IMR-90 (cell line): ENCODE data around the gene KCNMA1. TPM values are rescaled to one million over a fixed set of nuclear protein-coding genes. Genes with fewer than 3 reads are reported as not detected.

Source experiments
- ATAC-seq: fragments of 200-7000 bp; cut with Tn5 transposase; 2 replicates; pipeline ENCODE4 v1.9.1; 2020; ENCODE audit warnings: low read depth, mild to moderate bottlenecking, moderate library complexity
- BruUV-seq: library from RNA; stranded (reverse); fragments of 400-500 nt; replicated peaks from 2 replicates; lab custom pipeline; 2021; lab: Mats Ljungman, UMichigan
- CTCF ChIA-PET: fragments of 300-600 bp; formaldehyde crosslinking; extraction: SDS; loops from one replicate; lab custom pipeline; 2021; ENCODE audit warnings: antibody characterized with exemption; lab: Yijun Ruan, JAX
- POLR2A ChIA-PET: fragments of 300-600 bp; sonication (Branson Sonifier 250); formaldehyde crosslinking; loops from one replicate; lab custom pipeline; 2022; ENCODE audit warnings: antibody characterized with exemption; ENCODE audit not compliant: unreplicated experiment; lab: Charles Lee
- DNase-seq: peaks from one replicate; pipeline ENCODE4 v3.0.0; 2013
- H2AFZ ChIP-seq: replicated peaks from 2 replicates; pipeline ENCODE3; 2013; ENCODE audit warnings: low read length, mild to moderate bottlenecking; ENCODE audit not compliant: poor library complexity
- H2AK5ac ChIP-seq: 2 replicates; pipeline ENCODE4 v1.6.1; 2013; ENCODE audit warnings: low read depth, low read length, inconsistent platforms
- H2AK9ac ChIP-seq: replicated peaks from 2 replicates; pipeline ENCODE3; 2013; ENCODE audit warnings: mild to moderate bottlenecking, low read depth, low read length, moderate library complexity; ENCODE audit not compliant: poor library complexity
- H2BK120ac ChIP-seq: 2 replicates; pipeline ENCODE4 v1.6.1; 2013; ENCODE audit warnings: low read depth, low read length, inconsistent platforms
- H2BK15ac ChIP-seq: 3 replicates; pipeline ENCODE4 v1.6.1; 2013; ENCODE audit warnings: low read depth, low read length, inconsistent platforms
- H2BK20ac ChIP-seq: 2 replicates; pipeline ENCODE4 v1.6.1; 2013; ENCODE audit warnings: low read depth, mild to moderate bottlenecking, inconsistent platforms, low read length, moderate library complexity
- H2BK5ac ChIP-seq: 2 replicates; pipeline ENCODE4 v1.6.1; 2013; ENCODE audit warnings: mild to moderate bottlenecking, low read depth, low read length, inconsistent platforms; ENCODE audit not compliant: poor library complexity, severe bottlenecking
- H3K14ac ChIP-seq: replicated peaks from 2 replicates; pipeline ENCODE4 v1.6.1; 2013; ENCODE audit warnings: low read depth, low read length, inconsistent platforms
- H3K18ac ChIP-seq: 2 replicates; pipeline ENCODE4 v1.6.1; 2013; ENCODE audit warnings: low read depth, low read length, control low read depth
- H3K23ac ChIP-seq: 2 replicates; pipeline ENCODE4 v1.6.1; 2013; ENCODE audit warnings: low read depth, low read length, inconsistent platforms
- H3K27ac ChIP-seq: 2 replicates; pipeline ENCODE4 v1.5.1; 2013; ENCODE audit warnings: mild to moderate bottlenecking, control low read depth, low read length; ENCODE audit not compliant: insufficient read depth
- H3K27me3 ChIP-seq: 2 replicates; pipeline ENCODE4 v1.6.1; 2013; ENCODE audit warnings: low read length; ENCODE audit not compliant: control insufficient read depth, insufficient read depth
- H3K36me3 ChIP-seq: 2 replicates; pipeline ENCODE4 v1.6.1; 2013; ENCODE audit warnings: low read length, mixed read lengths; ENCODE audit not compliant: control insufficient read depth, insufficient read depth
- H3K4ac ChIP-seq: 2 replicates; pipeline ENCODE4 v1.6.1; 2013; ENCODE audit warnings: low read depth, low read length, inconsistent platforms
- H3K4me1 ChIP-seq: 2 replicates; pipeline ENCODE4 v1.6.1; 2013; ENCODE audit warnings: low read length, mixed read lengths; ENCODE audit not compliant: control insufficient read depth, insufficient read depth
- H3K4me2 ChIP-seq: 2 replicates; pipeline ENCODE4 v1.6.1; 2013; ENCODE audit warnings: low read depth, mild to moderate bottlenecking, control low read depth, low read length, moderate library complexity
- H3K4me3 ChIP-seq: 2 replicates; pipeline ENCODE4 v1.5.1; 2013; ENCODE audit warnings: low read depth, mild to moderate bottlenecking, control low read depth, low read length, moderate library complexity; ENCODE audit not compliant: insufficient read depth
- H3K56ac ChIP-seq: 2 replicates; pipeline ENCODE4 v1.6.1; 2013; ENCODE audit warnings: low read length, inconsistent platforms; ENCODE audit not compliant: insufficient read depth; ENCODE audit errors: extremely low read depth
- H3K79me1 ChIP-seq, 2 experiments: 2 replicates each; pipeline ENCODE4 v1.6.1; 2013; ENCODE audit warnings: low read length in 2 of 2, inconsistent platforms in 1 of 2, low read depth in 1 of 2
- H3K9ac ChIP-seq: 2 replicates; pipeline ENCODE4 v1.6.1; 2013; ENCODE audit warnings: low read depth, low read length, control low read depth
- H3K9me1 ChIP-seq: 2 replicates; pipeline ENCODE4 v1.6.1; 2013; ENCODE audit warnings: low read length, inconsistent platforms; ENCODE audit not compliant: insufficient read depth
- H3K9me3 ChIP-seq: 2 replicates; pipeline ENCODE4 v1.6.1; 2013; ENCODE audit warnings: low read length; ENCODE audit not compliant: control insufficient read depth, insufficient read depth
- H4K20me1 ChIP-seq: 2 replicates; pipeline ENCODE4 v1.6.1; 2013; ENCODE audit warnings: low read length, inconsistent platforms; ENCODE audit not compliant: insufficient read depth
- H4K5ac ChIP-seq: 2 replicates; pipeline ENCODE4 v1.6.1; 2013; ENCODE audit warnings: mild to moderate bottlenecking, low read depth, low read length, control low read depth
- H4K8ac ChIP-seq, 2 experiments: 2 replicates each; pipeline ENCODE4 v1.6.1; 2013; ENCODE audit warnings: low read depth in 2 of 2, low read length in 2 of 2, control low read depth in 1 of 2, inconsistent platforms in 1 of 2
- H4K91ac ChIP-seq: 2 replicates; pipeline ENCODE4 v1.6.1; 2013; ENCODE audit warnings: low read depth, low read length, inconsistent platforms; ENCODE audit not compliant: insufficient read depth
- BHLHE40 ChIP-seq: fragments of 150-350 bp; IDR thresholded peaks from 2 replicates; pipeline ENCODE4 v1.6.1; 2016; ENCODE audit warnings: mild to moderate bottlenecking, low read depth, low read length
- CEBPB ChIP-seq: IDR thresholded peaks from 2 replicates; pipeline ENCODE4 v1.6.1; 2012; ENCODE audit warnings: low read depth, low read length, improper control_type of control experiment
- CHD1 ChIP-seq: IDR thresholded peaks from 2 replicates; pipeline ENCODE4 v1.6.1; 2012; ENCODE audit warnings: low read depth, low read length, improper control_type of control experiment
- FOS ChIP-seq: fragments of 150-350 bp; IDR thresholded peaks from 2 replicates; pipeline ENCODE4 v1.6.1; 2016; ENCODE audit warnings: low read depth, low read length
- MAFK ChIP-seq: IDR thresholded peaks from 2 replicates; pipeline ENCODE4 v1.6.1; 2012; ENCODE audit warnings: low read depth, low read length, improper control_type of control experiment
- MAZ ChIP-seq: IDR thresholded peaks from 2 replicates; pipeline ENCODE4 v1.6.1; 2012; ENCODE audit warnings: low read depth, mild to moderate bottlenecking, low read length, improper control_type of control experiment, moderate library complexity, borderline replicate concordance
- MXI1 ChIP-seq: IDR thresholded peaks from 2 replicates; pipeline ENCODE4 v1.6.1; 2012; ENCODE audit warnings: low read depth, mild to moderate bottlenecking, low read length, moderate library complexity, borderline replicate concordance
- NFE2L2 ChIP-seq: fragments of 150-350 bp; IDR thresholded peaks from 2 replicates; pipeline ENCODE4 v1.6.1; 2016; ENCODE audit warnings: low read depth, mild to moderate bottlenecking, low read length
- POLR2A ChIP-seq: IDR thresholded peaks from 2 replicates; pipeline ENCODE4 v1.6.1; 2012; ENCODE audit warnings: mild to moderate bottlenecking, low read depth, low read length
- RAD21 ChIP-seq: IDR thresholded peaks from 2 replicates; pipeline ENCODE4 v1.6.1; 2012; ENCODE audit warnings: low read length, improper control_type of control experiment
- RCOR1 ChIP-seq: IDR thresholded peaks from 2 replicates; pipeline ENCODE4 v1.6.1; 2012; ENCODE audit warnings: mild to moderate bottlenecking, low read length, improper control_type of control experiment; ENCODE audit not compliant: insufficient replicate concordance
- RFX5 ChIP-seq: IDR thresholded peaks from 2 replicates; pipeline ENCODE4 v1.8.0; 2012; ENCODE audit warnings: low read depth, mild to moderate bottlenecking, low read length, moderate library complexity
- SMC3 ChIP-seq: fragments of 150-350 bp; IDR thresholded peaks from 2 replicates; pipeline ENCODE4 v1.6.1; 2016; ENCODE audit warnings: low read depth, mild to moderate bottlenecking, antibody characterized with exemption, low read length, moderate library complexity
- WGBS, 2 experiments: methylation state at CpG; one replicate each; pipeline versions ENCODE4 v1.1.5 to v1.1.7; 2013; ENCODE audit warnings: missing lambda C conversion rate in 2 of 2; ENCODE audit not compliant: insufficient read length in 1 of 2; ENCODE audit errors: extremely low coverage in 2 of 2; 5-methylcytosine and 5-hydroxymethylcytosine counted together
- dilution Hi-C: fragments of 300-500 bp; cut with HindIII; formaldehyde crosslinking; loops from one replicate; pipeline ENCODE4 v1.14.3; 2018; ENCODE audit warnings: low sequenced_read_pairs; ENCODE audit not compliant: unreplicated experiment
- in situ Hi-C: fragments of 300-500 bp; cut with MboI; formaldehyde crosslinking; loops from 3 replicates; pipeline ENCODE4 v1.14.3; 2019; ENCODE audit warnings: low sequenced_read_pairs, inconsistent platforms, mixed read lengths
- intact Hi-C: fragments of 100-400 bp; cut with micrococcal nuclease; formaldehyde crosslinking; loops from 2 replicates; pipeline ENCODE4 v1.10.0; 2022
- polyA plus RNA-seq, 3 experiments: library from polyadenylated mRNA; depleted of rRNA; stranded (reverse); fragments of >200 nt; gene quantifications; 2 replicates each; pipeline ENCODE4 v1.2.3, GENCODE V29; 2012; ENCODE audit warnings: low replicate concordance in 1 of 3
- total RNA-seq: library from RNA; depleted of rRNA; stranded (reverse); fragments of >200 nt; gene quantifications from 2 replicates; pipeline ENCODE4 v1.2.3, GENCODE V29; 2012
- TF ChIP-seq, protein P1 (sequence below): fragments of 150-350 bp; IDR thresholded peaks from 2 replicates; pipeline ENCODE4 v1.6.1; 2017; ENCODE audit warnings: mild to moderate bottlenecking, antibody characterized with exemption, low read length, low read depth
- TF ChIP-seq, protein P2 (sequence below): fragments of 150-350 bp; IDR thresholded peaks from 2 replicates; pipeline ENCODE4 v1.6.1; 2016; ENCODE audit warnings: low read depth, mild to moderate bottlenecking, low read length, moderate library complexity, borderline replicate concordance
- TF ChIP-seq, protein P3 (sequence below): conservative IDR thresholded peaks from 2 replicates; pipeline ENCODE4 v1.5.1; 2012; ENCODE audit warnings: mild to moderate bottlenecking, low read depth, low read length, improper control_type of control experiment

Gene KCNMA1
- total and polyA plus RNA-seq, 2 of the 4 experiments (the other 2 are of a cell fraction), result 25.6 to 29.6 TPM

GRCh38 chr10:77562742-77563141 lies 74.9 kb downstream of the KCNMA1 start:
- H4K8ac ChIP-seq, result no peak overlapping the region
- dilution Hi-C loops (no loop called here), intact Hi-C loops (no loop called here), in situ Hi-C loops (no loop called here)
- no peak overlapping the region for H4K5ac ChIP-seq
- no peaks in the 10 kb centered on the region for H3K27me3 ChIP-seq
- H3K4me2 ChIP-seq, result no peak overlapping the region
- H3K4ac ChIP-seq, result no peak overlapping the region
- peaks cover 30% of the 10 kb centered on the region for H3K9me1 ChIP-seq
- H3K9ac ChIP-seq, result no peak overlapping the region
- H2BK5ac ChIP-seq, result no peak overlapping the region
- no CpG with 5 or more reads among the region's 3 CpGs for WGBS, 2 experiments
- H3K18ac ChIP-seq, result no peak overlapping the region
- no peak overlapping the region for H2BK120ac ChIP-seq
- no peak overlapping the region for H2AFZ ChIP-seq
- no peak overlapping the region for H3K27ac ChIP-seq
- CTCF ChIA-PET, result no interaction called here
- H2BK20ac ChIP-seq, result no peak overlapping the region
- H2AK9ac ChIP-seq, result no peak overlapping the region
- no peaks in the 10 kb centered on the region for H3K9me3 ChIP-seq
- H3K23ac ChIP-seq, result no peak overlapping the region
- H3K36me3 ChIP-seq, result no peaks in the 10 kb centered on the region
- peaks cover 0 to 7% of the 10 kb centered on the region in 2 experiments; a peak in 1 of 4 replicates for H3K79me1 ChIP-seq
- H3K4me1 ChIP-seq, result peaks cover 14% of the 10 kb centered on the region
- H2AK5ac ChIP-seq, result no peak overlapping the region
- H3K14ac ChIP-seq, result no peak overlapping the region
- no peak for DNase-seq
- no peak for ATAC-seq
- no peak overlapping the region for H2BK15ac ChIP-seq
- no peak for TF ChIP-seq RCOR1
- no peak for TF ChIP-seq POLR2A
- TF ChIP-seq, protein P1, sequence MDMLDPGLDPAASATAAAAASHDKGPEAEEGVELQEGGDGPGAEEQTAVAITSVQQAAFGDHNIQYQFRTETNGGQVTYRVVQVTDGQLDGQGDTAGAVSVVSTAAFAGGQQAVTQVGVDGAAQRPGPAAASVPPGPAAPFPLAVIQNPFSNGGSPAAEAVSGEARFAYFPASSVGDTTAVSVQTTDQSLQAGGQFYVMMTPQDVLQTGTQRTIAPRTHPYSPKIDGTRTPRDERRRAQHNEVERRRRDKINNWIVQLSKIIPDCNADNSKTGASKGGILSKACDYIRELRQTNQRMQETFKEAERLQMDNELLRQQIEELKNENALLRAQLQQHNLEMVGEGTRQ, result no peak
- no peak for TF ChIP-seq BHLHE40
- no peak for TF ChIP-seq RAD21
- TF ChIP-seq, protein P2, sequence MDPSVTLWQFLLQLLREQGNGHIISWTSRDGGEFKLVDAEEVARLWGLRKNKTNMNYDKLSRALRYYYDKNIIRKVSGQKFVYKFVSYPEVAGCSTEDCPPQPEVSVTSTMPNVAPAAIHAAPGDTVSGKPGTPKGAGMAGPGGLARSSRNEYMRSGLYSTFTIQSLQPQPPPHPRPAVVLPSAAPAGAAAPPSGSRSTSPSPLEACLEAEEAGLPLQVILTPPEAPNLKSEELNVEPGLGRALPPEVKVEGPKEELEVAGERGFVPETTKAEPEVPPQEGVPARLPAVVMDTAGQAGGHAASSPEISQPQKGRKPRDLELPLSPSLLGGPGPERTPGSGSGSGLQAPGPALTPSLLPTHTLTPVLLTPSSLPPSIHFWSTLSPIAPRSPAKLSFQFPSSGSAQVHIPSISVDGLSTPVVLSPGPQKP, result no peak
- TF ChIP-seq MAZ, result no peak
- TF ChIP-seq, protein P3, sequence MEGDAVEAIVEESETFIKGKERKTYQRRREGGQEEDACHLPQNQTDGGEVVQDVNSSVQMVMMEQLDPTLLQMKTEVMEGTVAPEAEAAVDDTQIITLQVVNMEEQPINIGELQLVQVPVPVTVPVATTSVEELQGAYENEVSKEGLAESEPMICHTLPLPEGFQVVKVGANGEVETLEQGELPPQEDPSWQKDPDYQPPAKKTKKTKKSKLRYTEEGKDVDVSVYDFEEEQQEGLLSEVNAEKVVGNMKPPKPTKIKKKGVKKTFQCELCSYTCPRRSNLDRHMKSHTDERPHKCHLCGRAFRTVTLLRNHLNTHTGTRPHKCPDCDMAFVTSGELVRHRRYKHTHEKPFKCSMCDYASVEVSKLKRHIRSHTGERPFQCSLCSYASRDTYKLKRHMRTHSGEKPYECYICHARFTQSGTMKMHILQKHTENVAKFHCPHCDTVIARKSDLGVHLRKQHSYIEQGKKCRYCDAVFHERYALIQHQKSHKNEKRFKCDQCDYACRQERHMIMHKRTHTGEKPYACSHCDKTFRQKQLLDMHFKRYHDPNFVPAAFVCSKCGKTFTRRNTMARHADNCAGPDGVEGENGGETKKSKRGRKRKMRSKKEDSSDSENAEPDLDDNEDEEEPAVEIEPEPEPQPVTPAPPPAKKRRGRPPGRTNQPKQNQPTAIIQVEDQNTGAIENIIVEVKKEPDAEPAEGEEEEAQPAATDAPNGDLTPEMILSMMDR, result no peak
- TF ChIP-seq CHD1, result no peak
- TF ChIP-seq NFE2L2, result no peak
- no peak for TF ChIP-seq SMC3
- TF ChIP-seq MAFK, result no peak
- TF ChIP-seq FOS, result no peak
- TF ChIP-seq RFX5, result no peak
- TF ChIP-seq CEBPB, result no peak
- TF ChIP-seq MXI1, result no peak
- no peak overlapping the region for H3K56ac ChIP-seq
- H4K91ac ChIP-seq, result no peak overlapping the region
- no peak overlapping the region for H3K4me3 ChIP-seq
- no peaks in the 10 kb centered on the region for H4K20me1 ChIP-seq
- BruUV-seq, result no TSS peak
- POLR2A ChIA-PET, result interaction anchor here (0.7 kb wide), 1 partner anchor 23 kb away, joined by 3 read pairs; no protein-coding TSS in a partner anchor
